Uterus (tissue), 2 donors: ENCODE results near the gene ZBTB18.

Source experiments
- CTCF ChIP-seq, 4 experiments: fragments of 200-600 bp in 2 of 4; fragments of 450-650 bp in 2 of 4; sonication (generic) in 2 of 4; IDR thresholded peaks; one replicate each; pipeline ENCODE4 v1.5.1; 2016 to 2019; ENCODE audit warnings: antibody characterized with exemption in 4 of 4, mild to moderate bottlenecking in 2 of 4, moderate library complexity in 1 of 4
- POLR2A ChIP-seq, 2 donors: fragments of 450-650 bp; IDR thresholded peaks; one replicate each; pipeline ENCODE4 v1.6.1; 2016; ENCODE audit warnings: antibody characterized with exemption in 2 of 2, mild to moderate bottlenecking in 1 of 2, moderate library complexity in 1 of 2

- TF ChIP-seq CTCF (IDR thresholded peaks at IDR 0.05) (no peak), POLR2A (IDR thresholded peaks at IDR 0.05) (no peak)
These were observed at the start of gene ZBTB18 for GRCh38 chr1:244050835-244051444.
